ENCODE results near the gene PNMA8B. TPM values are rescaled to one million over a fixed set of nuclear protein-coding genes. Genes with fewer than 3 reads are reported as not detected.

The PNMA8B gene
- total RNA-seq, 2 donors from 2014 or later: 3.1 to 5.9 TPM

GRCh38 chr19:46451352-46451751 lies 44.3 kb downstream of the PNMA8B start:
- DNase-seq: no peak
- H3K4me3 ChIP-seq (ENCODE audit: low read length): no peak overlapping the region
- no peaks in the 10 kb centered on the region for H3K4me1 Mint-ChIP-seq
- no peaks in the 10 kb centered on the region for H3K27me3 ChIP-seq (ENCODE audit: control insufficient read depth, insufficient read depth, low read length, poor library complexity, severe bottlenecking)
- no peaks in the 10 kb centered on the region for H3K36me3 ChIP-seq (ENCODE audit: control insufficient read depth, insufficient read depth, low read length)
- H3K27me3 Mint-ChIP-seq (ENCODE audit: insufficient read depth): peaks cover 2% of the 10 kb centered on the region
- no peak overlapping the region for H3K27ac Mint-ChIP-seq
- H3K27ac ChIP-seq (ENCODE audit: low read depth, low read length): no peak overlapping the region
- no peak for TF ChIP-seq CTCF (conservative IDR thresholded peaks at IDR 0.05)
- peaks cover 4% of the 10 kb centered on the region for H3K36me3 Mint-ChIP-seq (ENCODE audit: low read depth)
- H3K9ac ChIP-seq (ENCODE audit: extremely low read depth, low read length, poor library complexity, severe bottlenecking): no peak overlapping the region
- H3K4me3 Mint-ChIP-seq: no peak overlapping the region
- 86 to 93% methylated on average over 4 to 6 of the region's 6 CpGs for WGBS, 2 experiments (ENCODE audit: insufficient coverage in 1 of 2, insufficient read length in 1 of 2)
- peaks cover 11% of the 10 kb centered on the region for H3K9me3 Mint-ChIP-seq
- peaks cover 9% of the 10 kb centered on the region for H3K9me3 ChIP-seq (ENCODE audit: control insufficient read depth, low read length)
- H3K4me1 ChIP-seq (ENCODE audit: control insufficient read depth, insufficient read depth, low read length): no peaks in the 10 kb centered on the region

GRCh38 chr19:46450737-46451136 lies 44.9 kb downstream of the PNMA8B start:
- H3K36me3 Mint-ChIP-seq (ENCODE audit: low read depth): peaks cover 4% of the 10 kb centered on the region

GRCh38 chr19:46449228-46449627 lies 46.4 kb downstream of the PNMA8B start:
- no peak overlapping the region for H3K27ac Mint-ChIP-seq
- no peak for DNase-seq
- no peak for TF ChIP-seq CTCF (conservative IDR thresholded peaks at IDR 0.05)

More at GRCh38 chr19:46450737-46451136, 44.9 kb downstream of the PNMA8B start:
- H3K9me3 ChIP-seq (ENCODE audit: control insufficient read depth, low read length): peaks cover 9% of the 10 kb centered on the region
- H3K4me3 Mint-ChIP-seq: no peak overlapping the region
- H3K4me1 Mint-ChIP-seq: no peaks in the 10 kb centered on the region
- no peaks in the 10 kb centered on the region for H3K27me3 ChIP-seq (ENCODE audit: control insufficient read depth, insufficient read depth, low read length, poor library complexity, severe bottlenecking)
- no peak overlapping the region for H3K9ac ChIP-seq (ENCODE audit: extremely low read depth, low read length, poor library complexity, severe bottlenecking)
- no peak for DNase-seq
- no peak overlapping the region for H3K27ac ChIP-seq (ENCODE audit: low read depth, low read length)
- H3K9me3 Mint-ChIP-seq: peaks cover 11% of the 10 kb centered on the region
- H3K27ac Mint-ChIP-seq: no peak overlapping the region
- no peak overlapping the region for H3K4me3 ChIP-seq (ENCODE audit: low read length)
- H3K27me3 Mint-ChIP-seq (ENCODE audit: insufficient read depth): peaks cover 2% of the 10 kb centered on the region
- 91% methylated on average over 5 of the region's 5 CpGs; no CpG with 5 or more reads in 1 of the 2 experiments for WGBS, 2 experiments (ENCODE audit: insufficient coverage in 1 of 2, insufficient read length in 1 of 2)
- no peaks in the 10 kb centered on the region for H3K36me3 ChIP-seq (ENCODE audit: control insufficient read depth, insufficient read depth, low read length)
- no peak for TF ChIP-seq CTCF (conservative IDR thresholded peaks at IDR 0.05)
- no peaks in the 10 kb centered on the region for H3K4me1 ChIP-seq (ENCODE audit: control insufficient read depth, insufficient read depth, low read length)

More at GRCh38 chr19:46449228-46449627, 46.4 kb downstream of the PNMA8B start:
- Histone ChIP-seq H3K9me3 (ENCODE audit: control insufficient read depth, low read length) (peaks cover 9% of the 10 kb centered on the region), H3K4me1 (ENCODE audit: control insufficient read depth, insufficient read depth, low read length) (no peaks in the 10 kb centered on the region), H3K4me3 (ENCODE audit: low read length) (no peak overlapping the region), H3K36me3 (ENCODE audit: control insufficient read depth, insufficient read depth, low read length) (no peaks in the 10 kb centered on the region), H3K27ac (ENCODE audit: low read depth, low read length) (no peak overlapping the region), H3K27me3 (ENCODE audit: control insufficient read depth, insufficient read depth, low read length, poor library complexity, severe bottlenecking) (no peaks in the 10 kb centered on the region), H3K9ac (ENCODE audit: extremely low read depth, low read length, poor library complexity, severe bottlenecking) (no peak overlapping the region)
- no peak overlapping the region for H3K4me3 Mint-ChIP-seq
- 65 to 73% methylated on average over 5 to 7 of the region's 7 CpGs for WGBS, 2 experiments (ENCODE audit: insufficient coverage in 1 of 2, insufficient read length in 1 of 2)
- H3K27me3 Mint-ChIP-seq (ENCODE audit: insufficient read depth): peaks cover 2% of the 10 kb centered on the region
- H3K36me3 Mint-ChIP-seq (ENCODE audit: low read depth): peaks cover 4% of the 10 kb centered on the region
- no peaks in the 10 kb centered on the region for H3K4me1 Mint-ChIP-seq
- peaks cover 9% of the 10 kb centered on the region for H3K9me3 Mint-ChIP-seq
